Panc1 (cell line): ENCODE measurements around the gene PLGRKT. TPM values are rescaled to one million over a fixed set of nuclear protein-coding genes. Genes with fewer than 3 reads are reported as not detected.

ENCODE experiments used
- ATAC-seq: fragments of 200-7000 bp; cut with Tn5 transposase; 2 replicates; pipeline ENCODE4 v1.9.1; 2020; ENCODE audit warnings: mild to moderate bottlenecking, moderate library complexity
- BruUV-seq: library from RNA; stranded (reverse); fragments of 400-500 nt; replicated peaks from 2 replicates; lab custom pipeline; 2021; lab: Mats Ljungman, UMichigan
- CTCF ChIA-PET: fragments of 300-600 bp; sonication (Branson Sonifier 250); formaldehyde crosslinking; loops from one replicate; lab custom pipeline; 2022; ENCODE audit warnings: antibody characterized with exemption; lab: Charles Lee
- POLR2A ChIA-PET: fragments of 300-600 bp; sonication (Branson Sonifier 250); formaldehyde crosslinking; loops from one replicate; lab custom pipeline; 2022; ENCODE audit warnings: antibody characterized with exemption; lab: Charles Lee
- DNase-seq: peaks from one replicate; pipeline ENCODE4 v3.0.0-alpha.2; 2010; ENCODE audit warnings: low read depth, low spot score
- H3K27ac ChIP-seq: 2 replicates; pipeline ENCODE4 v1.5.1; 2011; ENCODE audit warnings: mild to moderate bottlenecking, low read length, inconsistent platforms
- H3K27me3 ChIP-seq: fragments of 200-500 bp; sonication (Bioruptor generic); 2 replicates; pipeline ENCODE4 v1.6.0; 2014; ENCODE audit warnings: low read length, inconsistent platforms; ENCODE audit not compliant: control insufficient read depth, insufficient read depth
- H3K36me3 ChIP-seq: fragments of 200-500 bp; sonication (Bioruptor generic); 2 replicates; pipeline ENCODE4 v1.5.1; 2014; ENCODE audit warnings: inconsistent platforms, mild to moderate bottlenecking, low read length, moderate library complexity; ENCODE audit not compliant: control insufficient read depth, insufficient read depth
- H3K4me1 ChIP-seq: 2 replicates; pipeline ENCODE4 v1.5.1; 2011; ENCODE audit warnings: inconsistent platforms, mild to moderate bottlenecking, low read length, moderate library complexity; ENCODE audit not compliant: control insufficient read depth, insufficient read depth
- H3K4me3 ChIP-seq, 2 experiments: 2 replicates each; pipeline ENCODE4 v1.5.1; 2011 to 2012; ENCODE audit warnings: low read depth in 2 of 2, low read length in 2 of 2, mild to moderate bottlenecking in 2 of 2, inconsistent platforms in 1 of 2, moderate library complexity in 1 of 2
- H3K9me3 ChIP-seq: fragments of 200-500 bp; sonication (Bioruptor generic); 2 replicates; pipeline ENCODE4 v1.5.1; 2014; ENCODE audit warnings: low read depth, mild to moderate bottlenecking, inconsistent platforms, low read length, moderate library complexity; ENCODE audit not compliant: control insufficient read depth, insufficient read depth
- POLR2AphosphoS5 ChIP-seq: IDR thresholded peaks from 2 replicates; pipeline ENCODE4 v1.6.1; 2012; ENCODE audit warnings: mild to moderate bottlenecking, low read depth, low read length, moderate library complexity
- REST ChIP-seq, 2 experiments: IDR thresholded peaks; 2 replicates each; pipeline ENCODE4 v1.6.1; 2011 to 2012; ENCODE audit warnings: low read depth in 2 of 2, control low read depth in 1 of 2, low read length in 1 of 2, mild to moderate bottlenecking in 1 of 2, moderate library complexity in 1 of 2; ENCODE audit not compliant: insufficient read depth in 1 of 2
- SIN3A ChIP-seq: IDR thresholded peaks from 2 replicates; pipeline ENCODE4 v1.6.1; 2012; ENCODE audit warnings: low read depth, mild to moderate bottlenecking, low read length, moderate library complexity, borderline replicate concordance; ENCODE audit not compliant: insufficient read depth
- TCF7L2 ChIP-seq: IDR thresholded peaks from 2 replicates; pipeline ENCODE4 v1.6.1; 2011; ENCODE audit warnings: mild to moderate bottlenecking, low read depth, low read length, inconsistent platforms
- in situ Hi-C: cut with HindIII; loops from 2 replicates; pipeline ENCODE4 v1.10.0; 2016; ENCODE audit warnings: low sequenced_read_pairs, low pct_unique_long_range_greater_than_20kb
- intact Hi-C: fragments of 100-400 bp; cut with micrococcal nuclease; formaldehyde crosslinking; loops from one replicate; pipeline ENCODE4 v1.10.0; 2022; ENCODE audit not compliant: unreplicated experiment
- total RNA-seq: library from RNA; stranded (reverse); gene quantifications from one replicate; pipeline ENCODE4 v1.2.1, GENCODE V29; 2021; ENCODE audit not compliant: unreplicated experiment
- TF ChIP-seq, protein P1 (sequence below): fragments of 450-650 bp; IDR thresholded peaks from 2 replicates; pipeline ENCODE4 v1.5.1; 2017; ENCODE audit warnings: mild to moderate bottlenecking

Gene PLGRKT
- total RNA-seq, 1 experiment from 2014 or later = 9.3 TPM

DNA sequence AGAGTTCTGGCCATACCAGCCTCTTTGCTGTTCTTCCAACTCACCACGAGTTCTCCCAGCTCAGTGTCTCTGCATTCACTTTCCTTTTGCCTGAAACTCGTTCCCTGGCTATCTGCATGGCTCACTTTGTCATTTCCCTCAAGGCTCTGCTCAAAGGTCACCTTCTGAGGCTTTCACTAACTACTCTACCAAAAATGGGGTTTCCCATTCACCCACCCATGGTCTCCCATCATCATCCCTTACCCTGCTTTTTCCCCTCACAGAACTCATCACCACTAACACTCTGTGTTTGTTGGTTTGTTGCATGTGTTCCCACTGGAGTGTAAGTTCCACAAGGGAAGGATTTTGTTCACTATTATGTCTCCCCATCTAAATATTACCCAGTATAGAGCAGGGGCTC, 16.6 kb downstream of the PLGRKT start:
- Histone ChIP-seq H3K36me3 (no peaks in the 10 kb centered on the region), H3K4me1 (no peaks in the 10 kb centered on the region), H3K4me3 (no peak overlapping the region), H3K9me3 (no peaks in the 10 kb centered on the region), H3K27ac (no peak overlapping the region), H3K27me3 (no peaks in the 10 kb centered on the region)
- intact Hi-C loops = no loop called here
- TF ChIP-seq TCF7L2 = no peak
- no peak for TF ChIP-seq REST (IDR thresholded peaks at IDR 0.05; ENCODE audit: insufficient read depth in 1 of 2, low read depth in 2 of 2, low read length in 1 of 2)
- no peak for TF ChIP-seq POLR2AphosphoS5
- TF ChIP-seq SIN3A = no peak
- TF ChIP-seq, protein P1, sequence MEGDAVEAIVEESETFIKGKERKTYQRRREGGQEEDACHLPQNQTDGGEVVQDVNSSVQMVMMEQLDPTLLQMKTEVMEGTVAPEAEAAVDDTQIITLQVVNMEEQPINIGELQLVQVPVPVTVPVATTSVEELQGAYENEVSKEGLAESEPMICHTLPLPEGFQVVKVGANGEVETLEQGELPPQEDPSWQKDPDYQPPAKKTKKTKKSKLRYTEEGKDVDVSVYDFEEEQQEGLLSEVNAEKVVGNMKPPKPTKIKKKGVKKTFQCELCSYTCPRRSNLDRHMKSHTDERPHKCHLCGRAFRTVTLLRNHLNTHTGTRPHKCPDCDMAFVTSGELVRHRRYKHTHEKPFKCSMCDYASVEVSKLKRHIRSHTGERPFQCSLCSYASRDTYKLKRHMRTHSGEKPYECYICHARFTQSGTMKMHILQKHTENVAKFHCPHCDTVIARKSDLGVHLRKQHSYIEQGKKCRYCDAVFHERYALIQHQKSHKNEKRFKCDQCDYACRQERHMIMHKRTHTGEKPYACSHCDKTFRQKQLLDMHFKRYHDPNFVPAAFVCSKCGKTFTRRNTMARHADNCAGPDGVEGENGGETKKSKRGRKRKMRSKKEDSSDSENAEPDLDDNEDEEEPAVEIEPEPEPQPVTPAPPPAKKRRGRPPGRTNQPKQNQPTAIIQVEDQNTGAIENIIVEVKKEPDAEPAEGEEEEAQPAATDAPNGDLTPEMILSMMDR = no peak
- POLR2A ChIA-PET = no interaction called here
- no peak for DNase-seq
- no TSS peak for BruUV-seq
- in situ Hi-C loops = no loop called here
- CTCF ChIA-PET = no interaction called here
- no peak for ATAC-seq

DNA sequence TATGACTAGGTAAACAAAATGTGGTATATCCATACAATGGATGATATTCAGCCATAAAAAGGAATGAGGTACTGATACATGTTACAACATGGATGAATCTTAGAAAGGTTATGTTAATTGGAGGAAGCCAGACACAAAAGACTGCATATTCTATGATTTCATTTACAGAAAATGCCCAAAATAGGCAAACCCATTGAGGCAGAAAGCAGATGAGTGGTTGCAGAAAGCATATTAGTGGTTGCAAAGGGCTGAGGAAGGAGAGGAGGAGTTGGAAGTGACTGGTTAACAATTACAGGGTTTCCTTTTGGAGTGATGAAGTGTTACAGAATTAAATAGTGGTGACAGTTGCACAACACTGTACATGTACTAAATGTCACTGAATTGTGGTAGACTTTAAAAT, 17.7 kb downstream of the PLGRKT start:
- TF ChIP-seq REST (IDR thresholded peaks at IDR 0.05; ENCODE audit: insufficient read depth in 1 of 2, low read depth in 2 of 2, low read length in 1 of 2) (no peak), POLR2AphosphoS5 (no peak), SIN3A (no peak), TCF7L2 (no peak)
- TF ChIP-seq, protein P1 = no peak
- H3K36me3 ChIP-seq = no peaks in the 10 kb centered on the region
- DNase-seq (no peak), ATAC-seq (no peak)
- H3K4me1 ChIP-seq = no peaks in the 10 kb centered on the region
- no peaks in the 10 kb centered on the region for H3K27me3 ChIP-seq
- H3K27ac ChIP-seq = no peak overlapping the region
- CTCF ChIA-PET = no interaction called here
- no TSS peak for BruUV-seq
- in situ Hi-C loops = no loop called here
- POLR2A ChIA-PET = interaction anchor here (0.5 kb wide), 1 partner anchor 1918 kb away, joined by 3 read pairs; no protein-coding TSS in a partner anchor
- intact Hi-C loops = no loop called here
- H3K9me3 ChIP-seq = no peaks in the 10 kb centered on the region
- no peak overlapping the region for H3K4me3 ChIP-seq
